ENCODE measurements around the gene BCL6.

DNA sequence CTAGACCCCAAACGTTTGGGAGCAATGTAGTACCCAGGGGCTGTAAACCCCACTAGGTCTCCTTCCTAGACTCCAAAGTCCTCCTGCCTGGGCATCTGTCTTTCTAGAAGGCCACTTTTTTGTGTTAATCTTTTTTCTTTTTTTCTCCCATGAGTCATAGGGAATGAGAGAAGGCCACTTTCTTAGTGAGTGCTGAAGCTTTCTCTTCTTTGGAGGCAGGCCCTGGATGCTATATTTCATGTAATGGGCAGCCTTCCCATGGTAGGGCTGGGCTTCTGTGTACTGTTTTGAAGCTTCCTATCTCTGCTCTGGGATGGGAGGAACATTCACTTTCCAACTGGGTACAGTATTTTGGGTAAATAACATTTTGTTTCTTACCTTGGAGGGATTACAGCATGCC, 27.7 kb downstream of the BCL6 start:
- TF ChIP-seq, protein P1, sequence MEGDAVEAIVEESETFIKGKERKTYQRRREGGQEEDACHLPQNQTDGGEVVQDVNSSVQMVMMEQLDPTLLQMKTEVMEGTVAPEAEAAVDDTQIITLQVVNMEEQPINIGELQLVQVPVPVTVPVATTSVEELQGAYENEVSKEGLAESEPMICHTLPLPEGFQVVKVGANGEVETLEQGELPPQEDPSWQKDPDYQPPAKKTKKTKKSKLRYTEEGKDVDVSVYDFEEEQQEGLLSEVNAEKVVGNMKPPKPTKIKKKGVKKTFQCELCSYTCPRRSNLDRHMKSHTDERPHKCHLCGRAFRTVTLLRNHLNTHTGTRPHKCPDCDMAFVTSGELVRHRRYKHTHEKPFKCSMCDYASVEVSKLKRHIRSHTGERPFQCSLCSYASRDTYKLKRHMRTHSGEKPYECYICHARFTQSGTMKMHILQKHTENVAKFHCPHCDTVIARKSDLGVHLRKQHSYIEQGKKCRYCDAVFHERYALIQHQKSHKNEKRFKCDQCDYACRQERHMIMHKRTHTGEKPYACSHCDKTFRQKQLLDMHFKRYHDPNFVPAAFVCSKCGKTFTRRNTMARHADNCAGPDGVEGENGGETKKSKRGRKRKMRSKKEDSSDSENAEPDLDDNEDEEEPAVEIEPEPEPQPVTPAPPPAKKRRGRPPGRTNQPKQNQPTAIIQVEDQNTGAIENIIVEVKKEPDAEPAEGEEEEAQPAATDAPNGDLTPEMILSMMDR (IDR thresholded peaks at IDR 0.05), result no peak
- no peak for TF ChIP-seq POLR2A (IDR thresholded peaks at IDR 0.05)

Data from lower leg skin (tissue), 3 donors.